Tibial artery (tissue), 4 donors: Measurements from ENCODE around the gene DPPA3.
"Not testable (repeated sequence)": the region's sequence is repeated elsewhere in the genome, so short reads cannot be mapped to it uniquely, and the experiment has no call there.

ENCODE experiments used
- DNase-seq, 2 donors: peaks; one replicate each; pipeline ENCODE4 v3.0.0-alpha.2; 2019
- H3K27ac ChIP-seq, 2 donors: fragments of 200-600 bp; sonication (generic) in 1 of 2; 1 replicate in 1 of 2; 2 replicates in 1 of 2; pipeline ENCODE4 v1.5.1; 2018 to 2019; ENCODE audit warnings: mild to moderate bottlenecking in 1 of 2
- H3K27me3 ChIP-seq, 2 donors: fragments of 200-600 bp; sonication (generic) in 1 of 2; one replicate each; pipeline versions ENCODE4 v1.5.1 to v1.6.0; 2016 to 2019
- H3K36me3 ChIP-seq, 3 donors: fragments of 200-600 bp; sonication (generic) in 2 of 3; one replicate each; pipeline ENCODE4 v1.5.1; 2016 to 2019; ENCODE audit warnings: mild to moderate bottlenecking in 2 of 3
- H3K4me1 ChIP-seq, 4 donors: fragments of 200-600 bp; sonication (generic) in 2 of 4; 1 replicate in 3 of 4; 2 replicates in 1 of 4; pipeline ENCODE4 v1.5.1; 2016 to 2019
- H3K4me3 ChIP-seq, 2 donors: fragments of 200-600 bp; sonication (generic) in 1 of 2; 1 replicate in 1 of 2; 2 replicates in 1 of 2; pipeline ENCODE4 v1.5.1; 2018 to 2019; ENCODE audit warnings: mild to moderate bottlenecking in 2 of 2
- H3K9me3 ChIP-seq, 3 donors: fragments of 200-600 bp; sonication (generic) in 1 of 3; one replicate each; pipeline ENCODE4 v1.5.1; 2016 to 2019
- intact Hi-C: fragments of 100-400 bp; cut with DNase I; formaldehyde crosslinking; loops from one replicate; pipeline ENCODE4 v1.15.0; 2023; ENCODE audit warnings: low total_unique reads
- TF ChIP-seq, protein P1 (sequence below), 2 experiments: fragments of 200-600 bp in 1 of 2; fragments of 450-650 bp in 1 of 2; IDR thresholded peaks; one replicate each; pipeline ENCODE4 v1.5.1; 2017 to 2019; ENCODE audit warnings: antibody characterized with exemption in 2 of 2, mild to moderate bottlenecking in 1 of 2, moderate library complexity in 1 of 2

The DPPA3 gene

GRCh38 chr12:7751394-7751793, 40.2 kb downstream of the DPPA3 start:
- H3K27me3 ChIP-seq: no peaks in the 10 kb centered on the region
- H3K27ac ChIP-seq: no peak overlapping the region
- intact Hi-C loops: no loop called here
- H3K36me3 ChIP-seq: no peaks in the 10 kb centered on the region
- TF ChIP-seq, protein P1, sequence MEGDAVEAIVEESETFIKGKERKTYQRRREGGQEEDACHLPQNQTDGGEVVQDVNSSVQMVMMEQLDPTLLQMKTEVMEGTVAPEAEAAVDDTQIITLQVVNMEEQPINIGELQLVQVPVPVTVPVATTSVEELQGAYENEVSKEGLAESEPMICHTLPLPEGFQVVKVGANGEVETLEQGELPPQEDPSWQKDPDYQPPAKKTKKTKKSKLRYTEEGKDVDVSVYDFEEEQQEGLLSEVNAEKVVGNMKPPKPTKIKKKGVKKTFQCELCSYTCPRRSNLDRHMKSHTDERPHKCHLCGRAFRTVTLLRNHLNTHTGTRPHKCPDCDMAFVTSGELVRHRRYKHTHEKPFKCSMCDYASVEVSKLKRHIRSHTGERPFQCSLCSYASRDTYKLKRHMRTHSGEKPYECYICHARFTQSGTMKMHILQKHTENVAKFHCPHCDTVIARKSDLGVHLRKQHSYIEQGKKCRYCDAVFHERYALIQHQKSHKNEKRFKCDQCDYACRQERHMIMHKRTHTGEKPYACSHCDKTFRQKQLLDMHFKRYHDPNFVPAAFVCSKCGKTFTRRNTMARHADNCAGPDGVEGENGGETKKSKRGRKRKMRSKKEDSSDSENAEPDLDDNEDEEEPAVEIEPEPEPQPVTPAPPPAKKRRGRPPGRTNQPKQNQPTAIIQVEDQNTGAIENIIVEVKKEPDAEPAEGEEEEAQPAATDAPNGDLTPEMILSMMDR (IDR thresholded peaks at IDR 0.05): no peak
- no peaks in the 10 kb centered on the region for H3K9me3 ChIP-seq
- DNase-seq: no peak
- H3K4me3 ChIP-seq: no peak overlapping the region
- H3K4me1 ChIP-seq: no peaks in the 10 kb centered on the region

- H3K4me1 ChIP-seq, H3K9me3 ChIP-seq, H3K36me3 ChIP-seq, H3K27ac ChIP-seq, H3K4me3 ChIP-seq, intact Hi-C loops, H3K27me3 ChIP-seq, DNase-seq: not testable (repeated sequence)
Measured at GRCh38 chr12:7751941-7752922, 41.0 kb downstream of the DPPA3 start.

DNA sequence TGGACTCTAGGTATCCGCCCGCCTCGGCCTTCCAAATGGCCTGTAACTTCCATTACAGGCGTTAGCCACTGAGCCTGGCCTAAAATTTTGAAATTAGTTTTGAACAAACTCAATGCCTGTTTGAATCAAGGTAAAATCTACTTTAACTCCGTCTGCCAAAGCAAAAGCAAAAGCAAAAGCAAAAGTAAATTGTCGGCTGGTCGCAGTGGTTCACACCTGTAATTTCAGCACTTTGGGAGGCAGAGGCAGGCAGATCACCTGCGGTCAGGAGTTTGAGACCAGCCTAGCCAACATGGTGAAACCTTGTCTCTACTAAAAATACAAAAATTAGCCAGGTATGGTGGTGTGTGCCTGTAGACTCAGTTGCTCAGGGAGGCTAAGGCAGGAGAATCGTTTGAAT, 44.4 kb downstream of the DPPA3 start:
- H3K27ac ChIP-seq, H3K36me3 ChIP-seq, intact Hi-C loops: not testable (repeated sequence)

GRCh38 chr12:7756993-7757392, 45.8 kb downstream of the DPPA3 start:
- DNase-seq: no peak
- no peaks in the 10 kb centered on the region for H3K27me3 ChIP-seq
- intact Hi-C loops: no loop called here
- no peaks in the 10 kb centered on the region for H3K9me3 ChIP-seq
- no peak overlapping the region for H3K4me3 ChIP-seq
- no peak overlapping the region for H3K27ac ChIP-seq
- H3K36me3 ChIP-seq: no peaks in the 10 kb centered on the region
- no peaks in the 10 kb centered on the region for H3K4me1 ChIP-seq
- TF ChIP-seq, protein P1 (IDR thresholded peaks at IDR 0.05): no peak

More for the DNA sequence above, 44.4 kb downstream of the DPPA3 start:
- not testable (repeated sequence) for DNase-seq, H3K9me3 ChIP-seq, H3K4me3 ChIP-seq, H3K4me1 ChIP-seq, H3K27me3 ChIP-seq

DNA sequence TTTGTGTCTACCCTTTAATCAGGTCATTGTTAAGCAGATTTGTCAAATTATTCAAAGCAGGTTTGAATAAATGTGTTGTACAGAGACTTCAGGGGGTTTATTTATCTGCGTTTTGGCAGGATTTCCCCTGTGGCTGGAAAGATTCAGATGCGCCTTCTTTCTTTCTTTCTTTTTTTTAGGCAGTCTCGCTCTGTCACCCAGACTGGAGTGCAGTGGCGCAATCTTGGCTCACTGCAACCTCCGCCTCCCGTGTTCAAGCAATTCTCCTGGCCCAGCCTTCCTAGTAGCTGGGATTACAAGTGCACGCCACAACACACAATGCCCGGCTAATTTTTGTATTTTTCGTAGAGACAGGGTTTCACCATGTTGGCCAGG, 47.5 kb downstream of the DPPA3 start:
- H3K27me3 ChIP-seq: no peaks in the 10 kb centered on the region
- DNase-seq: no peak
- H3K4me3 ChIP-seq: no peak overlapping the region
- intact Hi-C loops: no loop called here
- TF ChIP-seq, protein P1 (IDR thresholded peaks at IDR 0.05): no peak
- H3K9me3 ChIP-seq: no peaks in the 10 kb centered on the region
- no peak overlapping the region for H3K27ac ChIP-seq
- H3K4me1 ChIP-seq: no peaks in the 10 kb centered on the region
- H3K36me3 ChIP-seq: no peaks in the 10 kb centered on the region
